Osteocyte (in vitro differentiated cells): ENCODE data around the gene SUOX. TPM values are rescaled to one million over a fixed set of nuclear protein-coding genes. Genes with fewer than 3 reads are reported as not detected.
"Not testable (repeated sequence)": the region's sequence is repeated elsewhere in the genome, so short reads cannot be mapped to it uniquely, and the experiment has no call there.

Experiments
- DNase-seq: peaks from one replicate; pipeline ENCODE4 v3.0.0; 2021; ENCODE audit warnings: mixed read lengths; ENCODE audit not compliant: unreplicated experiment; ENCODE audit errors: extremely low spot score
- H3K27ac Mint-ChIP-seq: one replicate; pipeline ENCODE4 v1.8.0; 2021; ENCODE audit warnings: mild to moderate bottlenecking, mixed read lengths; ENCODE audit not compliant: unreplicated experiment
- H3K27me3 Mint-ChIP-seq: one replicate; pipeline ENCODE4 v1.8.0; 2021; ENCODE audit warnings: mixed read lengths; ENCODE audit not compliant: unreplicated experiment
- H3K36me3 Mint-ChIP-seq: one replicate; pipeline ENCODE4 v1.8.0; 2021; ENCODE audit warnings: mixed read lengths; ENCODE audit not compliant: unreplicated experiment
- H3K4me1 Mint-ChIP-seq: one replicate; pipeline ENCODE4 v1.8.0; 2021; ENCODE audit warnings: mixed read lengths; ENCODE audit not compliant: unreplicated experiment
- H3K4me3 Mint-ChIP-seq: one replicate; pipeline ENCODE4 v1.8.0; 2021; ENCODE audit warnings: mild to moderate bottlenecking, moderate library complexity, mixed read lengths; ENCODE audit not compliant: unreplicated experiment
- H3K9me3 Mint-ChIP-seq: one replicate; pipeline ENCODE4 v1.8.0; 2021; ENCODE audit warnings: mixed read lengths; ENCODE audit not compliant: unreplicated experiment
- CTCF ChIP-seq: fragments of 200-600 bp; sonication (generic); IDR thresholded peaks from 2 replicates; pipeline ENCODE4 v1.5.0; 2021; ENCODE audit warnings: antibody characterized with exemption, mild to moderate bottlenecking, moderate library complexity
- total RNA-seq: library from RNA; stranded (reverse); gene quantifications from 2 replicates; pipeline ENCODE4 v1.2.1, GENCODE V29; 2021

The SUOX gene
- total RNA-seq, 1 donor from 2014 or later, result 19.4 TPM

- Mint-ChIP-seq H3K27ac (no peak overlapping the region), H3K27me3 (no peaks in the 10 kb centered on the region), H3K9me3 (no peaks in the 10 kb centered on the region), H3K4me3 (no peak overlapping the region), H3K36me3 (peaks cover 4% of the 10 kb centered on the region), H3K4me1 (peaks cover 10% of the 10 kb centered on the region)
- TF ChIP-seq CTCF, result no peak
- no peak for DNase-seq
These were observed 22.8 kb upstream of the SUOX start for GRCh38 chr12:55974308-55974730.

- no peak for DNase-seq
- peaks cover 20% of the 10 kb centered on the region for H3K36me3 Mint-ChIP-seq
- H3K27me3 Mint-ChIP-seq, result no peaks in the 10 kb centered on the region
- no peaks in the 10 kb centered on the region for H3K9me3 Mint-ChIP-seq
- TF ChIP-seq CTCF, result no peak
- H3K4me3 Mint-ChIP-seq, result no peak overlapping the region
- no peak overlapping the region for H3K27ac Mint-ChIP-seq
- peaks cover 7% of the 10 kb centered on the region for H3K4me1 Mint-ChIP-seq
These were observed 18.7 kb upstream of the SUOX start for GRCh38 chr12:55978393-55978792.

- Mint-ChIP-seq H3K27ac (no peak overlapping the region), H3K27me3 (no peaks in the 10 kb centered on the region), H3K4me1 (peaks cover 7% of the 10 kb centered on the region), H3K9me3 (no peaks in the 10 kb centered on the region), H3K36me3 (peaks cover 25% of the 10 kb centered on the region), H3K4me3 (no peak overlapping the region)
- DNase-seq, result no peak
- no peak for TF ChIP-seq CTCF
These were observed 18.0 kb upstream of the SUOX start for GRCh38 chr12:55979069-55979468.

GRCh38 chr12:55981882-55982281 is 15.2 kb upstream of the SUOX start:
- H3K36me3 Mint-ChIP-seq, result peaks cover 25% of the 10 kb centered on the region
- H3K9me3 Mint-ChIP-seq, H3K27me3 Mint-ChIP-seq, H3K4me3 Mint-ChIP-seq, H3K27ac Mint-ChIP-seq, H3K4me1 Mint-ChIP-seq, DNase-seq: not testable (repeated sequence)

- no peaks in the 10 kb centered on the region for H3K27me3 Mint-ChIP-seq
- peaks cover 25% of the 10 kb centered on the region for H3K36me3 Mint-ChIP-seq
These were observed 14.6 kb upstream of the SUOX start for GRCh38 chr12:55982319-55982936.

More at GRCh38 chr12:55982319-55982936, 14.6 kb upstream of the SUOX start:
- TF ChIP-seq CTCF, result no peak
- no peak for DNase-seq
- H3K4me1 Mint-ChIP-seq, result no peaks in the 10 kb centered on the region
- H3K9me3 Mint-ChIP-seq, result no peaks in the 10 kb centered on the region
- H3K4me3 Mint-ChIP-seq, result no peak overlapping the region
- no peak overlapping the region for H3K27ac Mint-ChIP-seq
